GM12878 (cell line): ENCODE measurements around the gene OR2T27. TPM values are rescaled to one million over a fixed set of nuclear protein-coding genes. Genes with fewer than 3 reads are reported as not detected.

Experiments
- ATAC-seq: fragments of 200-7000 bp; cut with Tn5 transposase; 3 replicates; pipeline ENCODE4 v1.9.1; 2020; ENCODE audit warnings: mild to moderate bottlenecking, moderate library complexity
- BruUV-seq: library from RNA; stranded (reverse); fragments of 400-500 nt; replicated peaks from 2 replicates; lab custom pipeline; 2021; lab: Mats Ljungman, UMichigan
- CTCF ChIA-PET: fragments of 300-600 bp; sonication (Branson Sonifier 250); formaldehyde crosslinking; extraction: SDS; loops from one replicate; lab custom pipeline; 2021; ENCODE audit warnings: inconsistent platforms; lab: Yijun Ruan, JAX
- POLR2A ChIA-PET: fragments of 350-600 bp; formaldehyde crosslinking; extraction: SDS; loops from one replicate; lab custom pipeline; 2021; ENCODE audit warnings: inconsistent platforms; lab: Charles Lee
- RAD21 ChIA-PET: fragments of 300-600 bp; sonication (Branson Sonifier 250); formaldehyde crosslinking; loops from one replicate; lab custom pipeline; 2023; ENCODE audit warnings: antibody characterized with exemption; ENCODE audit not compliant: unreplicated experiment; lab: Charles Lee
- SMC1A ChIA-PET: fragments of 300-600 bp; sonication (Branson Sonifier 250); formaldehyde crosslinking; loops from one replicate; lab custom pipeline; 2023; ENCODE audit not compliant: unreplicated experiment, uncharacterized antibody; lab: Charles Lee
- DNase-seq: peaks from one replicate; pipeline ENCODE4 v3.0.0-alpha.2; 2011; ENCODE audit warnings: low read depth, low spot score
- FAIRE-seq: peaks from 3 replicates; lab custom pipeline; 2011; peaks lifted over from hg19 to GRCh38; lab: Jason Lieb, UNC
- H2AFZ ChIP-seq: 2 replicates; pipeline ENCODE4 v1.6.0; 2011; ENCODE audit warnings: low read depth, low read length, control low read depth; ENCODE audit not compliant: control insufficient read depth
- H3K27ac ChIP-seq: 2 replicates; pipeline ENCODE4 v1.5.1; 2011; ENCODE audit warnings: control low read depth; ENCODE audit not compliant: control insufficient read depth, insufficient read depth
- H3K27me3 ChIP-seq, 2 experiments: replicated peaks in 1 of 2; 2 replicates each; pipeline versions ENCODE4 v1.6.0 to v1.6.1; 2011; ENCODE audit warnings: low read length in 1 of 2; ENCODE audit not compliant: control insufficient read depth in 2 of 2, insufficient read depth in 2 of 2
- H3K36me3 ChIP-seq, 2 experiments: 2 replicates each; pipeline ENCODE4 v1.5.1; 2011; ENCODE audit warnings: low read length in 1 of 2; ENCODE audit not compliant: control insufficient read depth in 2 of 2, insufficient read depth in 2 of 2
- H3K4me1 ChIP-seq: 2 replicates; pipeline ENCODE4 v1.6.1; 2011; ENCODE audit warnings: mild to moderate bottlenecking, low read length, moderate library complexity, mixed read lengths; ENCODE audit not compliant: control insufficient read depth, insufficient read depth
- H3K4me2 ChIP-seq: 2 replicates; pipeline ENCODE4 v1.6.0; 2011; ENCODE audit warnings: control low read depth; ENCODE audit not compliant: control insufficient read depth, insufficient read depth
- H3K4me3 ChIP-seq: fragments of 200-600 bp; sonication (generic); 2 replicates; pipeline ENCODE4 v1.5.1; 2016
- H3K79me2 ChIP-seq: 2 replicates; pipeline ENCODE4 v1.6.0; 2011; ENCODE audit warnings: low read length; ENCODE audit not compliant: control insufficient read depth, insufficient read depth
- H3K9ac ChIP-seq: 2 replicates; pipeline ENCODE4 v1.8.0; 2011; ENCODE audit warnings: low read length, control low read depth, mixed read lengths; ENCODE audit not compliant: control insufficient read depth, insufficient read depth
- H3K9me3 ChIP-seq: replicated peaks from 3 replicates; pipeline ENCODE4 v1.5.1; 2011; ENCODE audit warnings: mild to moderate bottlenecking, low read length; ENCODE audit not compliant: control insufficient read depth, insufficient read depth
- H4K20me1 ChIP-seq: 2 replicates; pipeline ENCODE4 v1.6.0; 2011; ENCODE audit not compliant: control insufficient read depth, insufficient read depth
- BCL11A ChIP-seq: IDR thresholded peaks from 2 replicates; pipeline ENCODE4 v1.6.1; 2011; ENCODE audit warnings: low read depth, low read length
- CREM ChIP-seq: IDR thresholded peaks from 2 replicates; pipeline ENCODE4 v1.6.1; 2014; ENCODE audit warnings: antibody characterized with exemption, low read depth
- EGR1 ChIP-seq, 2 experiments: IDR thresholded peaks; 1 replicate in 1 of 2; 2 replicates in 1 of 2; pipeline ENCODE4 v1.6.1; 2011 to 2012; ENCODE audit warnings: low read depth in 2 of 2, low read length in 2 of 2, borderline replicate concordance in 1 of 2, mild to moderate bottlenecking in 1 of 2, moderate library complexity in 1 of 2
- GABPA ChIP-seq: IDR thresholded peaks from 2 replicates; pipeline ENCODE4 v1.6.1; 2014; ENCODE audit warnings: antibody characterized with exemption, low read depth, mild to moderate bottlenecking, inconsistent platforms
- HCFC1 ChIP-seq: fragments of 150-350 bp; IDR thresholded peaks from 2 replicates; pipeline ENCODE4 v1.6.1; 2014; ENCODE audit warnings: low read length
- HSF1 ChIP-seq: fragments of 150-350 bp; IDR thresholded peaks from 2 replicates; pipeline ENCODE4 v1.6.1; 2014; ENCODE audit warnings: mild to moderate bottlenecking, low read depth, low read length
- KLF5 ChIP-seq: fragments of 450-650 bp; IDR thresholded peaks from 2 replicates; pipeline ENCODE4 v1.6.1; 2014; ENCODE audit warnings: mild to moderate bottlenecking; ENCODE audit not compliant: partially characterized antibody
- LARP7 ChIP-seq: fragments of 450-650 bp; IDR thresholded peaks from 2 replicates; pipeline ENCODE4 v1.6.1; 2017; ENCODE audit warnings: mild to moderate bottlenecking
- MEF2A ChIP-seq: IDR thresholded peaks from 2 replicates; pipeline ENCODE4 v1.6.1; 2011; ENCODE audit warnings: low read depth, mild to moderate bottlenecking, low read length, moderate library complexity; ENCODE audit not compliant: insufficient read depth
- NR2F1 ChIP-seq: fragments of 450-650 bp; conservative IDR thresholded peaks from 2 replicates; pipeline ENCODE4 v1.6.1; 2017; ENCODE audit warnings: mild to moderate bottlenecking
- PBX3 ChIP-seq: IDR thresholded peaks from 2 replicates; pipeline ENCODE4 v1.6.1; 2011; ENCODE audit warnings: mild to moderate bottlenecking, low read depth, low read length, moderate library complexity; ENCODE audit not compliant: insufficient replicate concordance
- SREBF1 ChIP-seq: IDR thresholded peaks from 2 replicates; pipeline ENCODE4 v1.6.1; 2012; ENCODE audit warnings: mild to moderate bottlenecking, low read length
- STAT1 ChIP-seq: fragments of 450-650 bp; conservative IDR thresholded peaks from 2 replicates; pipeline ENCODE4 v1.6.1; 2014; ENCODE audit warnings: antibody characterized with exemption, mild to moderate bottlenecking
- SUPT20H ChIP-seq: IDR thresholded peaks from 2 replicates; pipeline ENCODE4 v1.6.1; 2011; ENCODE audit warnings: low read depth, mild to moderate bottlenecking, low read length, moderate library complexity, borderline replicate concordance; ENCODE audit not compliant: control insufficient read depth
- TCF7 ChIP-seq: IDR thresholded peaks from 2 replicates; pipeline ENCODE4 v1.6.1; 2014; ENCODE audit warnings: antibody characterized with exemption, borderline replicate concordance
- YY1 ChIP-seq: IDR thresholded peaks from 2 replicates; pipeline ENCODE4 v1.6.1; 2011; ENCODE audit warnings: low read depth, mild to moderate bottlenecking, low read length
- ZNF687 ChIP-seq: fragments of 450-650 bp; IDR thresholded peaks from 2 replicates; pipeline ENCODE4 v1.6.1; 2017; ENCODE audit warnings: mild to moderate bottlenecking, moderate library complexity
- WGBS: methylation state at CpG from one replicate; pipeline ENCODE4 v1.1.6; 2016; ENCODE audit warnings: low lambda C conversion rate; ENCODE audit not compliant: insufficient replicate concordance, insufficient coverage; ENCODE audit errors: missing lambda C conversion rate; 5-methylcytosine and 5-hydroxymethylcytosine counted together
- in situ Hi-C: fragments of 300-500 bp; cut with MboI; formaldehyde crosslinking; loops from 9 replicates; pipeline ENCODE4 v1.14.3; 2018; ENCODE audit warnings: mixed read lengths
- intact Hi-C: fragments of 100-400 bp; cut with micrococcal nuclease; formaldehyde crosslinking; loops from one replicate; pipeline ENCODE4 v1.14.2; 2022; ENCODE audit not compliant: unreplicated experiment
- polyA plus RNA-seq, 11 experiments: library from polyadenylated mRNA; depleted of rRNA in 4 of 11; unstranded in 6 of 11; stranded (reverse) in 5 of 11; fragments of >200 nt; fragmentation: Nextera tagmentation in 4 of 11; fragmentation: Illumina TruSeq in 1 of 11; extraction: Ambion mirVana in 4 of 11; extraction: Trizol in 1 of 11; gene quantifications; 1 replicate in 1 of 11; 2 replicates in 10 of 11; pipeline versions ENCODE4 v1.2.1 to v1.2.3, GENCODE V29; 2011 to 2016; ENCODE audit warnings: inconsistent platforms in 2 of 11, missing spikeins in 2 of 11, low read depth in 1 of 11
- total RNA-seq, 4 experiments: library from RNA; depleted of rRNA in 3 of 4; stranded (reverse); fragments of >200 nt in 3 of 4; fragmentation: Illumina TruSeq in 1 of 4; extraction: Trizol in 1 of 4; gene quantifications; 2 replicates each; pipeline versions ENCODE4 v1.2.1 to v1.2.3, GENCODE V29; 2013 to 2021

OR2T27 gene
- total and polyA plus RNA-seq, 10 of the 15 experiments (the other 5 are each of a cell fraction or from before 2014, with no cell fraction given) = 0.13 to 0.33 (median 0.22) TPM; not detected in 3

- Histone ChIP-seq H4K20me1 (no peaks in the 10 kb centered on the region), H3K4me1 (no peaks in the 10 kb centered on the region), H3K4me3 (no peak overlapping the region), H3K27ac (no peak overlapping the region), H3K9me3 (no peaks in the 10 kb centered on the region), H3K27me3 (no peaks in the 10 kb centered on the region), H2AFZ (no peak overlapping the region), H3K36me3 (no peaks in the 10 kb centered on the region), H3K9ac (no peak overlapping the region), H3K79me2 (no peaks in the 10 kb centered on the region), H3K4me2 (no peak overlapping the region)
- ChIA-PET POLR2A (no interaction called here), RAD21 (no interaction called here), CTCF (no interaction called here), SMC1A (no interaction called here)
- WGBS = no CpG with 5 or more reads among the region's 5 CpGs
- ATAC-seq (no peak), DNase-seq (no peak), FAIRE-seq (no peak)
- BruUV-seq = no TSS peak
- intact Hi-C loops = no loop called here
- in situ Hi-C loops = no loop called here
- no peak for TF ChIP-seq HCFC1
- TF ChIP-seq STAT1 = no peak
- no peak for TF ChIP-seq SREBF1
- TF ChIP-seq NR2F1 = no peak
- no peak for TF ChIP-seq HSF1
- TF ChIP-seq BCL11A = no peak
- no peak for TF ChIP-seq MEF2A
- TF ChIP-seq TCF7 = no peak
- no peak for TF ChIP-seq YY1
- no peak for TF ChIP-seq CREM
- no peak for TF ChIP-seq GABPA
- no peak for TF ChIP-seq KLF5
- TF ChIP-seq EGR1 (IDR thresholded peaks at IDR 0.05; ENCODE audit: borderline replicate concordance in 1 of 2, low read depth in 2 of 2, low read length in 2 of 2) = no peak
- no peak for TF ChIP-seq ZNF687
- TF ChIP-seq PBX3 = no peak
- TF ChIP-seq LARP7 = no peak
- no peak for TF ChIP-seq SUPT20H
Observed at GRCh38 chr1:248625971-248626370, 29.4 kb downstream of the OR2T27 start.
